Ascending aorta (tissue), 2 donors: ENCODE data around the gene GATC. TPM values are rescaled to one million over a fixed set of nuclear protein-coding genes. Genes with fewer than 3 reads are reported as not detected.

Experiments used
- DNase-seq, 2 donors: peaks; one replicate each; pipeline ENCODE4 v3.0.0-alpha.2; 2019; ENCODE audit warnings: low spot score in 2 of 2
- H3K27ac ChIP-seq, 2 donors: fragments of 200-600 bp; sonication (generic); one replicate each; pipeline ENCODE4 v1.5.1; 2016 to 2017; ENCODE audit warnings: mild to moderate bottlenecking in 1 of 2
- H3K27me3 ChIP-seq: fragments of 200-600 bp; sonication (generic); one replicate; pipeline ENCODE4 v1.5.1; 2017
- H3K36me3 ChIP-seq, 2 donors: fragments of 200-600 bp; sonication (generic); one replicate each; pipeline ENCODE4 v1.5.1; 2016
- H3K4me1 ChIP-seq, 2 donors: fragments of 200-600 bp; sonication (generic); one replicate each; pipeline ENCODE4 v1.5.1; 2016 to 2017; ENCODE audit warnings: mild to moderate bottlenecking in 1 of 2
- H3K4me3 ChIP-seq, 2 donors: fragments of 200-600 bp; sonication (generic); one replicate each; pipeline ENCODE4 v1.5.1; 2016 to 2017; ENCODE audit warnings: mild to moderate bottlenecking in 1 of 2
- H3K9me3 ChIP-seq, 2 donors: fragments of 200-600 bp; sonication (generic); one replicate each; pipeline ENCODE4 v1.5.1; 2016
- CTCF ChIP-seq, 3 experiments: fragments of 200-600 bp in 2 of 3; fragments of 450-650 bp in 1 of 3; sonication (generic) in 2 of 3; IDR thresholded peaks; one replicate each; pipeline ENCODE4 v1.5.1; 2016 to 2019; ENCODE audit warnings: antibody characterized with exemption in 3 of 3, mild to moderate bottlenecking in 1 of 3, moderate library complexity in 1 of 3
- intact Hi-C: fragments of 100-400 bp; cut with DNase I; formaldehyde crosslinking; loops from one replicate; pipeline ENCODE4 v1.15.1; 2023
- total RNA-seq: library from RNA; depleted of rRNA; stranded (reverse); fragments of >200 nt; gene quantifications from one replicate; pipeline ENCODE4 v1.1.0, GENCODE V29; 2016

GATC gene
- total RNA-seq, 1 donor from 2014 or later: 6.2 TPM

GRCh38 chr12:120490325-120490724 is 44.1 kb downstream of the GATC start:
- Histone ChIP-seq H3K27ac (peak overlapping the region in 1 of 2 donors; percentile 53), H3K36me3 (no peaks in the 10 kb centered on the region), H3K4me1 (peaks cover 0 to 4% of the 10 kb centered on the region in 2 donors), H3K27me3 (no peaks in the 10 kb centered on the region), H3K4me3 (no peak overlapping the region), H3K9me3 (no peaks in the 10 kb centered on the region)
- intact Hi-C loops: no loop called here
- no peak for TF ChIP-seq CTCF (IDR thresholded peaks at IDR 0.05)
- no peak for DNase-seq

- peak overlapping the region; percentile 1 to 53 for H3K27ac ChIP-seq
Observed at GRCh38 chr12:120490833-120491512, 44.7 kb downstream of the GATC start.

GRCh38 chr12:120495186-120495730 is 49.0 kb downstream of the GATC start:
- no peaks in the 10 kb centered on the region for H3K27me3 ChIP-seq
- no peak for TF ChIP-seq CTCF (IDR thresholded peaks at IDR 0.05)
- H3K4me1 ChIP-seq: peaks cover 6 to 9% of the 10 kb centered on the region in 2 donors
- H3K9me3 ChIP-seq: no peaks in the 10 kb centered on the region
- H3K27ac ChIP-seq: peak overlapping the region; percentile 44 to 86
- intact Hi-C loops: loop anchor here (1.0 kb wide), 1 partner anchor 49 kb away; the partner anchor contains the start of genes GATC and TRIAP1
- peak overlapping the region; percentile 83 to 86 for H3K4me3 ChIP-seq
- DNase-seq: no peak
- peaks cover 14 to 15% of the 10 kb centered on the region in 2 donors for H3K36me3 ChIP-seq

More at GRCh38 chr12:120490833-120491512, 44.7 kb downstream of the GATC start:
- H3K4me3 ChIP-seq: no peak overlapping the region
- no peak for DNase-seq
- no peaks in the 10 kb centered on the region for H3K27me3 ChIP-seq
- TF ChIP-seq CTCF (IDR thresholded peaks at IDR 0.05): no peak
- intact Hi-C loops: no loop called here
- H3K9me3 ChIP-seq: no peaks in the 10 kb centered on the region
- H3K36me3 ChIP-seq: no peaks in the 10 kb centered on the region
- H3K4me1 ChIP-seq: peaks cover 0 to 4% of the 10 kb centered on the region in 2 donors

GRCh38 chr12:120495731-120496412 is 49.6 kb downstream of the GATC start, which contains the start of gene DYNLL1:
Gene DYNLL1, plus strand, starts transcription at chr12:120496113. Its CDS starts 309 bp downstream, at chr12:120496422.
- H3K27ac ChIP-seq: peak within 1 kb of the TSS; percentile 82 to 86
- intact Hi-C loops: loop anchor here (1.0 to 2.0 kb wide), 4 partner anchors 27 to 85 kb away; partner anchors contain the start of genes COQ5, GATC, POP5 and SRSF9

More at GRCh38 chr12:120495731-120496412, 49.6 kb downstream of the GATC start, which contains the start of gene DYNLL1:
- peak; percentile 85 to 97 for DNase-seq
- peaks cover 6 to 9% of the 10 kb centered on the region in 2 donors for H3K4me1 ChIP-seq
- no peaks in the 10 kb centered on the region for H3K9me3 ChIP-seq
- peaks cover 15 to 20% of the 10 kb centered on the region in 2 donors for H3K36me3 ChIP-seq
- no peaks in the 10 kb centered on the region for H3K27me3 ChIP-seq
- peak in 1 of 3 experiments; percentile 4 for TF ChIP-seq CTCF (IDR thresholded peaks at IDR 0.05)
- peak within 1 kb of the TSS; percentile 83 to 86 for H3K4me3 ChIP-seq
